ENCODE measurements around the gene ZMAT5.
A peak's percentile ranks its signal among the peaks of the same experiment; 100 is the strongest.
"Not testable (repeated sequence)": the region's sequence is repeated elsewhere in the genome, so short reads cannot be mapped to it uniquely, and the experiment has no call there.

The ZMAT5 gene

DNA sequence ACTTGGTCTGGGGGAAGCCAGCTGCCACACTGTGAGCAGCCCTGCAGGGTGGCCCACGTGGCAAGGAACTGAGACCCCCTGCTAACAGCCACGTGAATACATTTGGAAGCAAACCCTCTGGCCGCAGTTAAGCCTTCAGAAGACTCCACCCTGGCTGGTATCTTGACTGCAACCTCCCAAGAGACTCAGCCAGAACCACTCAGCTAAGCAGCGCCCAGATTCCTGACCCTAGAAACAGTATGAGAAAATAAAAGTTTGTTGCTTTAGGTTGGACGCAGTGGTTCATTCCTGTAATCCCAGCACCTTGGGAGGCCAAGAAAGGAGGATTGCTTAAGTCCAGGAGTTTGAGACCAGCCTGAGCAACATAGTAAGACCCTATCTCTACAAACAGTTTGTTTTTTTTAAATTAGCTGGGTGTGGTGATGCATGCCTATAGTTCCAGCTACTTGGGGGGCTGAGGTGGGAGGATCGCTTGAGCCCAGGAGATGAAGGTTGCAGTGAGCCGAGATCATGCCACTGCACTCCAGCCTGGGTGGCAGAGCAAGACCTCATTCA is 8.7 kb downstream of the ZMAT5 start:
- TF ChIP-seq JUND (IDR thresholded peaks at IDR 0.05; ENCODE audit: low read depth), result no peak
- DNase-seq (ENCODE audit: low read depth in 1 of 2, low spot score in 1 of 2), result no peak
- in situ Hi-C loops (cut with HindIII; ENCODE audit: low pct_unique_long_range_greater_than_20kb, low sequenced_read_pairs), result no loop called here

DNA sequence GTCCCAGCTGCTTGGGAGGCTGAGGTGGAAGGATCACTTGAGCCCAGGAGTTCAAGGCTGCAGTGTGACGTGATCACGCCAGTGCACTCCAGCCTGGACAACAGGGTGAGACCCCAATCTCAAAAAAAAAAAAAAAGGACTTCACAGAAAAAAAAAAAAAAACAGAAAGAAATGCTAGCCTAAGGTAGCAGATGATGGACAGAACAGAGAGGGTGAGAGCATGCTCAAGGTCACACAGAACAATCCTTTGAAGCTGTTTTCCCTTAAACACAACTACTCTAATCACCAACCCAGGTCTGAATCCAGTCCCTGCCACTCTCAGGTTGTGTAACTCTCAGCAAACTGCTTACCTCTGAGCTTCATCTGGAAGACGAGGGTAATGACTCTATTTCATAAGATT is 9.7 kb downstream of the ZMAT5 start:
- in situ Hi-C loops (cut with HindIII; ENCODE audit: low pct_unique_long_range_greater_than_20kb, low sequenced_read_pairs), result no loop called here
- DNase-seq (ENCODE audit: low read depth in 1 of 2, low spot score in 1 of 2), result no peak
- no peak for TF ChIP-seq JUND (IDR thresholded peaks at IDR 0.05; ENCODE audit: low read depth)

DNA sequence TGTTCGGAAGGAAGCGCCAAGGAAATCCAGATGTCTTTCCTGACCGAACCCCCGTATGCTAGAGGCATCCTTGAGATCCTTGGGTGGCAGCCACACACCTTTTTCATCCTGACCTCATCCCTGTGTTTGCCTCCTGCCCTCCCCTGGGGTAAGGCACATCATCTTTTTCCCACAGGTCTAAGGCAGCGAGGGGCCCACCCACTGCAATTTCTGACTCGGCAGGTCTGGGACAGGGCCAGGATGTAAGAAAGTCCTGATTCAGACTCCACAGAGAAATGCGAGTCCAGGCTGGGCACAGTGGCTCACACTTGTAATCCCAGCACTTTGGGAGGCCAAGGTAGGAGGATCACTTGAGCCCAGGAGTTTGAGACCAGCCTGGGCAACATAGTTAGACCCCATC is 10.5 kb downstream of the ZMAT5 start:
- DNase-seq (ENCODE audit: low read depth in 1 of 2, low spot score in 1 of 2), result no peak
- in situ Hi-C loops (cut with HindIII; ENCODE audit: low pct_unique_long_range_greater_than_20kb, low sequenced_read_pairs), result no loop called here
- no peak for TF ChIP-seq JUND (IDR thresholded peaks at IDR 0.05; ENCODE audit: low read depth)

DNA sequence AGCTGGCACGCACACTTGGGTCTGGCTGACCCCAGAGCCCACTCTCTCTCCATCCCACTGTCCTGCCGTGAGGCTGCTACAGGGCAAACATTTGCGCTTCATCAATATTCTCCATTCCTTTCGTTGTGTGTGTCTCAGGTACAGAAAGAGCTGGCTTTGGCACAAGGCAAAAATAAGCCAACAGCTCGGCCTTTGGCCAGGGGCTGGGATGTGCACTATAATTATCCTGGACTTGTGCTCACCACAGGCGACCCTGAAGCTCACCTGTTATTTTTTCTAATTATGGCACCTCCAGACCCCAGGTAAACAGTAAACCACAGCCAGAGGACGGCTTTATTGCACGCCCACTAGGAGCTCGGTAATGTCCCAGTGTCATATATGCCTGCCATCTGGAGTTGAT is 10.9 kb downstream of the ZMAT5 start:
- in situ Hi-C loops (cut with HindIII; ENCODE audit: low pct_unique_long_range_greater_than_20kb, low sequenced_read_pairs), result no loop called here
- no peak for DNase-seq (ENCODE audit: low read depth in 1 of 2, low spot score in 1 of 2)
- TF ChIP-seq JUND (IDR thresholded peaks at IDR 0.05; ENCODE audit: low read depth), result no peak

DNA sequence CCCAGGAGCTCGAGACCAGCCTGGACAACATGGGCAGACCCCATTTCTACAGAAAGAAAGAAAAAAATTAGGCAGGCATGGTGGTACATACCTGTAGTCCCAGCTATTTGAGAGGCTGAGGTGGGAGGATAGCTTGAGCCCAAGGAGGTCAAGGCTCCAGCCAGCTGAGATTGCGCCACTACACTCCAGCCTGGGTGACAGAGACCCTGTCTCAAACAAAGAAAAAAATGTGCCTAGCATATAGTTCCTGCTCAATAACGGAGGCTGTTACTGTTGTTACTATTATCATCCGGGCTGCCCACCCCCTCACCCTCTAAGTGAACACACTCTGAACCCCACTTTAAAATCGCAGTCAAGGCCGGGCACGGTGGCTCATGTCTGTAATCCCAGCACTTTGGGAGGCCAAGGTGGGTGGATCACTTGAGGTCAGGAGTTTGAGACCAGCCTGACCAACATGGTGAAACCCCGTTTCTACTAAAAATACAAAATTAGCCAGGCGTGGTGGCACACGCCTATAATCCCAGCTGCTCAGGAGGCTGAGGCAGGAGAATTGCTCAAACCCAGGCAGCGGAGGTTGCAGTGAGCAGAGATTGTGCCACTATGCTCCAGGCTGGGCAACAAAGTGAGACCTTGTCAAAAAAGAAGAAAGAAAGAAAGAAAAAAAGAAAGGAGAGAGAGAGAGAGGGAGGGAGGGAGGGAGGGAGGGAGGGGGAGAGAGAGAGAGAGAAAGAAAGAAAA is 12.0 kb downstream of the ZMAT5 start:
- DNase-seq (ENCODE audit: low read depth in 1 of 2, low spot score in 1 of 2), result not testable (repeated sequence)

DNA sequence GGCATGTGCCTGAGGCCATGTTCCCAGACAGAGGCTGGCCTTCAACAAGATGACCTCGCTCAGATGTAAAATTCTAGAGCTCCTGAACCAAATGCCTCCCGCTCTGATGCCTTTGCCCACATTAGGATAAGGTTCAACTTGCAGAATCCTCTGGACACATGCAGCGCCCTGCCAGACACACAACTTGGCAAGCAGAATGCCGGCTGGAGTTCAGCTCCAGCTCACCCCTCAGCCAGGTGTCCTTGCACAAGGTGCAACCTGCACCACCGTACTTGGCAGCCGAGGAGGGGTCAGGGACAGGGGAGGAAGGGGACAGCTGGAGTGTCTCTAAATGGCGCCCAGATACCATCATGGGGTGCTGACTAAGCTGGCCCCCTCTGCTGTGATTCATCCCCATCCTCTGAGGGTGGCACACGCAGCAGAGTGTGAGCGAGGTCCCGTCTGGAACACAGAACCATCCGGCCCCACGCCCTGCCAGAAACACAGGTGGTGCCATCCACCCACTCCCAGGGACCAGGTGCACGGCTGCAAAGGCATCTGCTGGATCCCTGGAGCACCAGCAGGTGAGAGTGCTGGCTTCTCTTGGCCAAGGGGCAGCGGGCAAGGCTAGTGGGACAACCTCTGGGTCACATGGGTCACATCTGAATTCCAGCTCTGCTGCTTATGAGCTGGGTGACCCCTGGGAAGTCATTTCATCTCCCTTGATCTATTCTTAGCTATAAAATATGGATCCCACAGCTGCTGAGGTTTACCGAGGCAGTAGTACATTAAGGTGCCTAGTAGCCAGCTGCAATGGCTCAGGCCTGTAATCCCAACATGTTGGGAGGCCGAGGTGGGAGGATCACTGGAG is 12.8 kb downstream of the ZMAT5 start:
- in situ Hi-C loops (cut with HindIII; ENCODE audit: low pct_unique_long_range_greater_than_20kb, low sequenced_read_pairs), result no loop called here
- DNase-seq (ENCODE audit: low read depth in 1 of 2, low spot score in 1 of 2), result no peak

More for the DNA sequence above, 12.0 kb downstream of the ZMAT5 start:
- in situ Hi-C loops (cut with HindIII; ENCODE audit: low pct_unique_long_range_greater_than_20kb, low sequenced_read_pairs), result not testable (repeated sequence)

DNA sequence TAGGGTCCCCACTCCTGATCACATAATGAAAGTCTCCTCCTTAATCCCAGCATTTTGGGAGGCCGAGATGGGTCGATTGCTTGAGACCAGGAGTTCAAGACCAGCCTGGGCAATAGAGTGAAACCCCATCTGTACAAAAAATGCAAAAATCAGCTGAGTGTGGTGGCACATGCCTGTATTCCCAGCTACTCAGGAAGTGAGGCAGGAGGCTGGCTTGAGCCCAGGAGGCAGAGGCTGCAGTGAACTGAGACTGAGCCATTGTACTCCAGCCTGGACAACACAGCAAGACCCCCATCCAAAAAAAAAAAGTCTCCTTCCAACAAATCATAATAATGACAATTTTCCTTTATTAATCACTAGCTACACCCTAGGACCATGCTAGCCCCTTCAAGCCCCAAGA is 15.1 kb downstream of the ZMAT5 start:
- DNase-seq (ENCODE audit: low read depth in 1 of 2, low spot score in 1 of 2), result no peak
- in situ Hi-C loops (cut with HindIII; ENCODE audit: low pct_unique_long_range_greater_than_20kb, low sequenced_read_pairs), result no loop called here
- no peak for TF ChIP-seq JUND (IDR thresholded peaks at IDR 0.05; ENCODE audit: low read depth)

More for the DNA sequence above, 12.8 kb downstream of the ZMAT5 start:
- no peak for TF ChIP-seq JUND (IDR thresholded peaks at IDR 0.05; ENCODE audit: low read depth)

DNA sequence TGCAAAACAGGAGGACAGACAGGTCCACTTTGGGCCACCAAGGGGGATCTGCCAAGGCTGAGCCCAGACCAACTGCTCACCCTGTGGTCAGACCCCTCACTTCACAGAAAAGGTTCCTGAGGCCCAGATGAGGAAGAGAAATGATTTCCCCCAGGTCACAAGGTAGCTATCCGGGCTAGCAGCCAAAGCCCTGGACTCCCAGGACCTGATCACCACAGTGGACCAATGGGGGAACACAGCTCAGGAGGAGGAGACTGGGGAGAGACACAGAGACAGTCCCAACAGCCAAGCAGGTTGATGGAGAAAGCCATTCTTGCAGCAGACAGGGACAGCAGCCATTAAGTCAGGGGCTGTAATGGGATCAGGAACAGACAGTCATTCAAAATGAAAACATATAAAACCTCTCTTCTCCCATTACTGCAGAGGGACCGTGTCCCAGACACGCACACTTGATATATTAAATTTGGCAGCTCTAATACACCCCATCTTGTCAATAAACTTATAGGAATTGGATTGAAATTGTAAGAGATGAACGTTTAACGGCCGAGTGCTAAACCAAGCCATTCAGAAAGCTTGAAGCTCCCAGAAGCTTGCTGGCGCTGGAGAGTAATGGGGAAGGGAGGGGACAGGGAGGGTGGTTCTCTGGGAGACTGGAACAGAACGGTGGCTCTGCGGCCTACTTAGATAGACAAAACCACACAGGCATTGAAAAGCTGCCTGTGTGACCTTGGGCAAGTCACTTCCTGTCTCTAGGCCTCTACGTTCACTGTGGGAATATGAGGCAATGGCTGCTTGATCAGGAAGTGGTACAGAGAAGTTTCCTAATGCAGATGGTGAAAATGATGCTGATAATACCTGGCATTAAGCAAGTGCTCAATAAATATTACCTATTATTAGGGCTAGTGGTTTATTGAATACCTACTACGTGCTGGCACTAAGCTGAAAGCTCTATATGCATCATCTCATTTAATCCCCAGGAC is 16.0 kb downstream of the ZMAT5 start:
- no peak for DNase-seq (ENCODE audit: low read depth in 1 of 2, low spot score in 1 of 2)
- no peak for TF ChIP-seq JUND (IDR thresholded peaks at IDR 0.05; ENCODE audit: low read depth)
- in situ Hi-C loops (cut with HindIII; ENCODE audit: low pct_unique_long_range_greater_than_20kb, low sequenced_read_pairs), result no loop called here

DNA sequence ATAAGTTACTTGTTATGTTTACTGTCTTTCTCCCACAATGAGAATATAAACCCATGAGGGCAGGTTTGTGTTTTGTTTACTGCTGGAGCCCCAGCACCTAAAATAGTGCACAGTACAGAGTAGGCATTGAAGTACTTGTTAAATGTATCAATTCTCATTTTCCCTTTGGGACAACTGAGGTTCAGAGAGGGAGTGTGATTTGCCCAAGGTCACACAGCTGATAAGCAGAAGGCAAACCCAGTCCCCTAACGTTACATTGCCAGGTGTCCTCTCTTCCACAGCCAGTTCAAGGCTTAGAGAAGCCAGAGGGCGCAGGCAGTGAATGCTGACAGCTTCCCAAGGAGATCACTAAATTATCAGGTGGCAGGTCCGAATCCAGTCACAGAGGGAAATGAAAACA is 16.8 kb downstream of the ZMAT5 start:
- in situ Hi-C loops (cut with HindIII; ENCODE audit: low pct_unique_long_range_greater_than_20kb, low sequenced_read_pairs), result no loop called here
- no peak for TF ChIP-seq JUND (IDR thresholded peaks at IDR 0.05; ENCODE audit: low read depth)
- no peak for DNase-seq (ENCODE audit: low read depth in 1 of 2, low spot score in 1 of 2)

DNA sequence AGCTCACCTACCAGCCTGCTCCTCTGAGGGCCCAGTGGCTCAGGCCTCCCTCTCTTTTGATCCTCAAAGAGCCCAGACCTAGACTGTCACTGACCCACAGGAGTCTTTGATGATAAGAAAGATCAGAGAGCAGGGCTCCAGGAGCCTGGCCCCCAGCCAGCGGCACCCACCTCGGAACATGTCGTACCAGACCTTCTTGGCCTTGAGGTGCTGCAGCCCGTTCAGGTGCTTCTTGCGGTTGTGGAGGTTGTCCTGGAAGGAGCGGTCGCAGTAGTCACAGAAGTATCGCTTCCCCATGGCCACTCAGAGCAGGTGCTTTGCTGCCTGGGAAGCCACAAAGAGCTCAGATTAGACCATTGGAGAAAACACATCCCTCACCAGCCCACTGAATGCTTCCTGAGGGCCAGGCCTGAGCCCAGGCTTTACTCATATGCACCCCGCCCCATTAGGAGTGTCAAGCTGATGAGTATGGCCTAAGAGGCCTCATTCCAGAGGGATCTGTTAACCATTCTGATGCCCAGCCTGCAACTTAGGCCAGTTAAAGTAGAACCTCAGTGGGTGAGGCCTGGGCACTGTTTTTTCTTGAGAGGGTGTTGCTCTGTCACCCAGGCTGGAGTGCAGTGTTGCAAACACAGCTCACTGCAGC is 18.4 kb downstream of the ZMAT5 start:
- no peak for DNase-seq (ENCODE audit: low read depth in 1 of 2, low spot score in 1 of 2)
- TF ChIP-seq JUND (IDR thresholded peaks at IDR 0.05; ENCODE audit: low read depth), result no peak
- in situ Hi-C loops (cut with HindIII; ENCODE audit: low pct_unique_long_range_greater_than_20kb, low sequenced_read_pairs), result no loop called here

DNA sequence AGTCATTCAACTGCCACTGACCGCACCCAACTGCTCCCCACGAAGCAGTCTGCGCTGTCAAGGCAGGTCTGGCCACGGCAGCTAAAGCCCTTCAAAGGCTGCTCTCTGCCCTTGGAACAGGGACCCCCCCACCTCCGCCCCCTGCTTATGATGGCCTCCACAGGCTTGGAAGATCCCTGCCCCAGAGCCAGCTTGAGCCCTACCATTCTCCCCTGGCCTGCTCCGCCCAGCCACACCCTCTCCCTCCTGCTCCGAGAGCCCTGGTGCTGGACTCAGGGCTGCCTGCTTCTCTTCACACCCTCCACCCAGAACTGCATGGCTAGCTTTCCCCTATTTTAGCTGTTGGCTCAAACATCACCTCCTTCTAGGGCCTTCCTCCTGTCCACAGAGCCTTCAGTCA is 19.0 kb downstream of the ZMAT5 start:
- DNase-seq (ENCODE audit: low read depth in 1 of 2, low spot score in 1 of 2), result no peak
- no peak for TF ChIP-seq JUND (IDR thresholded peaks at IDR 0.05; ENCODE audit: low read depth)
- in situ Hi-C loops (cut with HindIII; ENCODE audit: low pct_unique_long_range_greater_than_20kb, low sequenced_read_pairs), result no loop called here

DNA sequence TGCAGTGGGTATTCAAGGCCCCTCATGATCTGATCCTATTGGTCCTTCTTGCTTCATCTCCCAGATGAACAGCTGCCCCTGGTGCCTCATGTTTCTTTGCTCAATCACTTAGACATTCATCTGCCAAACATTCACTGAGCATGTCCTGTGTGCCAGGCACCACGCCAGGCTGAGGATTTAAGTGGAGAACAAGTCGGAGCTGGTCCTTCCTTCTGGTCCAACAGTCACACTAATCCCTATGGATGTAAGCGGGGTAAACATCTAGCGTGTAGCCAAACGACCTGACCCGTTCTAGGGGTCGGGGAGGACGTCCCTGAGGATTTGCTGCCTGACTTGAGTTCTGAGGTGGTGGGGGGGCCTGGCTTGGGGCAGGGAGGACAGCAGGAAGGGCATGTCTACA is 21.9 kb downstream of the ZMAT5 start:
- peak in 1 of 2 experiments; percentile 36 for DNase-seq (ENCODE audit: low read depth in 1 of 2, low spot score in 1 of 2)
- TF ChIP-seq JUND (IDR thresholded peaks at IDR 0.05; ENCODE audit: low read depth), result no peak
- in situ Hi-C loops (cut with HindIII; ENCODE audit: low pct_unique_long_range_greater_than_20kb, low sequenced_read_pairs), result no loop called here
